Measurements from ENCODE around the gene ZFYVE28. TPM values are rescaled to one million over a fixed set of nuclear protein-coding genes. Genes with fewer than 3 reads are reported as not detected.

Gene ZFYVE28
- total RNA-seq, 2 experiments from 2014 or later = 26.2 to 28.0 TPM

DNA sequence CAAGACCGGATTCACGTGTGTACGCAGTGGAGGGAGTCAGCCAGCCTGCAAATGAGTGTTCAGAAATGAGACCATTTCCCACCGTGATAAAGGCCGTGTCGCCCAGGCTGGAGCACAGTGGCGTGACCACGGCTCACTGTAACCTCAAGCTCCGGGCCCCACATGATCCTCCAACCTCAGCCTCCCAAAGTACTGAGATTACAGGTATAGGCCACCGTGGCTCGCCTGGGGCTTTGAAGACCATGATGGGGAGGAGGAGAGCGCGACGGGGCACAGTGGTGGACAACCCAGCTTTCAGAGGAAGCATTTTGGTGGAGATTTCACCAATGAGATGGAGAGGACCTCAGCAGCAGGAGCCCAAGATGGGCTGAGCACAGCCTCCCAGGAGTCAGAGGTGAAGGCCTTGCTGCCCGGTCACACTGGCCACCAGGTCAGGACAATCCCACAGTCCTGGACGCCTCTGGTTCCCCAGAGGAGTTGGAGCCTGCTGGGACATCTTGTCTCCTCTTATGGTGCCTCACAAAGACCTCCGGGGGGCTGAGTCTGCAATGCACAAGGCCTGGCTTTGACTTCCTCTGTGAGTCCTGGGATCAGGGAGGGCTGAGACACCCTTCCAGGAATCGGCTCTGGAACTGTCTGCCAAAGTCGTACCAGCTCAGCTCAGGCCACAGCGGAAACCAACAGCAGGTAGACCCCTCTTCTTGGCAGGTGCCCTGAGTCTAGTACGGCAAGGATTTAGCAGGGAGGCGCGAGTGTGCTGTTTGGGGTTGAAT is 134.1 kb downstream of the ZFYVE28 start:
- no peaks in the 10 kb centered on the region for H3K27me3 Mint-ChIP-seq
- ATAC-seq (ENCODE audit: poor library complexity) = no peak

DNA sequence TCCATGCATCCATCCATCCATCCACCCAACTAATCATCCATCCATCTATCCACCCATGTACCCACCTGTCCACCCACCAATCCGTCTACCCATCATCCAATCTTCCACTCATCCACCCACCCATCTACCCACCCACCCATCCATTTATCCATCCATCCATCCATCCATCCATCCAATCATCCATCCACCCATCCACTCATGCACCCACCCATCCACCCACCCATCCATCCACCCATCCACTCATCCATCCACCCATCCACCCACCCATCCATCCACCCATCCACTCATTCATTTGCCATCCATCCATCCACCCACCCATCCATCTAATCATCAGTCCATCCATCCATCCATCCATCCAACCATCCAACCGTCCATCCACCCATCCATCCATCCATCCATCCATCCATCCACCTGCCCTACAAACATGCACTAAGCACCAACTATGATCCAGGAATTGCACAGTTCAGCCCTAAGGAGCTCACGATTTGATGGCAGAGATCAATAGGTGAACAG is 135.2 kb downstream of the ZFYVE28 start:
- H3K9me3 Mint-ChIP-seq = no peaks in the 10 kb centered on the region
- Histone ChIP-seq H3K36me3 (ENCODE audit: insufficient read depth, low read length) (peaks cover 4% of the 10 kb centered on the region), H3K27ac (ENCODE audit: low read depth in 1 of 2, low read length in 2 of 2) (no peak overlapping the region), H3K4me1 (ENCODE audit: insufficient read depth, low read length) (peaks cover 61% of the 10 kb centered on the region), H3K4me3 (ENCODE audit: low read length) (no peak overlapping the region), H3K9me3 (ENCODE audit: control insufficient read depth in 1 of 2, insufficient read depth in 1 of 2, low read length in 2 of 2) (no peaks in the 10 kb centered on the region), H3K27me3 (ENCODE audit: control insufficient read depth in 1 of 2, insufficient read depth in 2 of 2, low read length in 2 of 2) (no peaks in the 10 kb centered on the region)
- H3K27ac Mint-ChIP-seq = peak overlapping the region; percentile 95
- DNase-seq (no peak), ATAC-seq (ENCODE audit: poor library complexity) (no peak)
- ChIA-PET POLR2A (interaction anchor here (1.4 to 2.5 kb wide), 4 partner anchors 8 to 186 kb away, joined by 7 to 65 read pairs (median 30); partner anchors contain the start of genes MXD4 and RNF4), CTCF (interaction anchor here (0.6 to 2.0 kb wide), 2 partner anchors 129 to 1134 kb away, joined by 3 to 21 read pairs; no protein-coding TSS in a partner anchor)
- intact Hi-C loops (cut with DNase I, micrococcal nuclease) = loop anchor here (2.0 to 5.0 kb wide), 5 partner anchors 69 to 254 kb away; partner anchors contain the start of genes CFAP99 (in 1 of the 2), FAM193A (in 1 of the 2), RNF4 (in 1 of the 2) and ZFYVE28 (in 1 of the 2)
- H3K36me3 Mint-ChIP-seq (ENCODE audit: low read depth) = no peaks in the 10 kb centered on the region
- H3K4me3 Mint-ChIP-seq = no peak overlapping the region
- peaks cover 38% of the 10 kb centered on the region for H3K4me1 Mint-ChIP-seq (ENCODE audit: low read depth)
- no peaks in the 10 kb centered on the region for H3K27me3 Mint-ChIP-seq
- TF ChIP-seq, protein P1, sequence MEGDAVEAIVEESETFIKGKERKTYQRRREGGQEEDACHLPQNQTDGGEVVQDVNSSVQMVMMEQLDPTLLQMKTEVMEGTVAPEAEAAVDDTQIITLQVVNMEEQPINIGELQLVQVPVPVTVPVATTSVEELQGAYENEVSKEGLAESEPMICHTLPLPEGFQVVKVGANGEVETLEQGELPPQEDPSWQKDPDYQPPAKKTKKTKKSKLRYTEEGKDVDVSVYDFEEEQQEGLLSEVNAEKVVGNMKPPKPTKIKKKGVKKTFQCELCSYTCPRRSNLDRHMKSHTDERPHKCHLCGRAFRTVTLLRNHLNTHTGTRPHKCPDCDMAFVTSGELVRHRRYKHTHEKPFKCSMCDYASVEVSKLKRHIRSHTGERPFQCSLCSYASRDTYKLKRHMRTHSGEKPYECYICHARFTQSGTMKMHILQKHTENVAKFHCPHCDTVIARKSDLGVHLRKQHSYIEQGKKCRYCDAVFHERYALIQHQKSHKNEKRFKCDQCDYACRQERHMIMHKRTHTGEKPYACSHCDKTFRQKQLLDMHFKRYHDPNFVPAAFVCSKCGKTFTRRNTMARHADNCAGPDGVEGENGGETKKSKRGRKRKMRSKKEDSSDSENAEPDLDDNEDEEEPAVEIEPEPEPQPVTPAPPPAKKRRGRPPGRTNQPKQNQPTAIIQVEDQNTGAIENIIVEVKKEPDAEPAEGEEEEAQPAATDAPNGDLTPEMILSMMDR (IDR thresholded peaks at IDR 0.05) = no peak

More for the DNA sequence above, 134.1 kb downstream of the ZFYVE28 start:
- TF ChIP-seq, protein P1 (IDR thresholded peaks at IDR 0.05) = no peak
- peak in 1 of 14 experiments; percentile 3 for DNase-seq
- Mint-ChIP-seq H3K36me3 (ENCODE audit: low read depth) (no peaks in the 10 kb centered on the region), H3K27ac (peak overlapping the region; percentile 95), H3K4me1 (ENCODE audit: low read depth) (peaks cover 38% of the 10 kb centered on the region), H3K4me3 (no peak overlapping the region), H3K9me3 (no peaks in the 10 kb centered on the region)
- H3K27ac ChIP-seq (ENCODE audit: low read depth in 1 of 2, low read length in 2 of 2) = no peak overlapping the region
- intact Hi-C loops (cut with DNase I, micrococcal nuclease) = loop anchor here (5.0 kb wide), 4 partner anchors 68 to 253 kb away; partner anchors contain the start of genes CFAP99 (in 1 of the 2), FAM193A (in 1 of the 2) and ZFYVE28 (in 1 of the 2)
- H3K9me3 ChIP-seq (ENCODE audit: control insufficient read depth in 1 of 2, insufficient read depth in 1 of 2, low read length in 2 of 2) = no peaks in the 10 kb centered on the region
- POLR2A ChIA-PET = interaction anchor here (1.4 to 1.8 kb wide), 2 partner anchors 22 to 128 kb away, joined by 7 to 8 read pairs; partner anchors contain the start of gene MXD4
- CTCF ChIA-PET = interaction anchor here (1.4 kb wide), 1 partner anchor 129 kb away, joined by 5 read pairs; no protein-coding TSS in a partner anchor
- peaks cover 4% of the 10 kb centered on the region for H3K36me3 ChIP-seq (ENCODE audit: insufficient read depth, low read length)
- H3K4me3 ChIP-seq (ENCODE audit: low read length) = no peak overlapping the region
- peaks cover 72% of the 10 kb centered on the region for H3K4me1 ChIP-seq (ENCODE audit: insufficient read depth, low read length)
- no peaks in the 10 kb centered on the region for H3K27me3 ChIP-seq (ENCODE audit: control insufficient read depth in 1 of 2, insufficient read depth in 2 of 2, low read length in 2 of 2)

DNA sequence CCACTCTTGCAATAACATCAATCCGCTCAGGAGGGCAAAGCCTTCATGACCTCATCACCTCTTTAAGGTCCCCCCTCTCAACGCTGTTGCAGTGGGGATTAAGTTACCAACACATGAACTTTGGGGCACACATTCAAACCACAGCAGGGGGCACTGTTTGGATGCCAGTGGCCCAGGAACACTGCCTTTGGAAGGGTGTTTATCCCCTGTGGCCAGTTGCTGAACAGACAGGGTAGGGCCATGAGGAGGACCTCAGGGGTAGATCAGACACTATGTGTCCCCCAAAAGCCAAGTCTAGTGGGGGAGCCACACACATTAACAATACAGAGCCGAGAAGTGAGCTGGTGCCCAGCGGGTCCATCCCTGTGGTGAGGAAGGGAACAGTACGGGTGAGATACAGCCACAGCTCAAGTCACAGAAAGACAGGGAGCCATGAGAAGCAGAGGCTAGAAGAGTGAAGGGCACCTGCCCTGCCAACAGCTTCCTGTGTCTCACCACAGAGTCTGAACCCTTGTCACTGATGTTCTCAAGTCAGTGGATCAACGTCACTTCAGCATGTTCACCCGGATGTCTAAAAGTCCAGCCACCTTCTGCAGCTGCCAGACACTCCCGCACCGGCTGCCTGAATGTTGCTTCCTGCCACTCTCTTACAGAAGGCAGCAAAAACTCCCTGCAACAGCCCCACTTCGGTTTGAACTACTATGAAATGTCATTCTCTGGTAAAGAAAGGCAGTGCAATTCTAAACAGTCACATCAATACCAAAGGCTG is 136.7 kb downstream of the ZFYVE28 start:
- TF ChIP-seq, protein P1 (IDR thresholded peaks at IDR 0.05) = peak; percentile 25
- H3K27ac ChIP-seq (ENCODE audit: low read depth in 1 of 2, low read length in 2 of 2) = peak overlapping the region; percentile 87 to 96
- Mint-ChIP-seq H3K4me3 (peak overlapping the region; percentile 78), H3K4me1 (ENCODE audit: low read depth) (peaks cover 38% of the 10 kb centered on the region), H3K9me3 (no peaks in the 10 kb centered on the region), H3K27ac (peak overlapping the region; percentile 95), H3K27me3 (no peaks in the 10 kb centered on the region), H3K36me3 (ENCODE audit: low read depth) (no peaks in the 10 kb centered on the region)
- no peaks in the 10 kb centered on the region for H3K9me3 ChIP-seq (ENCODE audit: control insufficient read depth in 1 of 2, insufficient read depth in 1 of 2, low read length in 2 of 2)
- peaks cover 57% of the 10 kb centered on the region for H3K4me1 ChIP-seq (ENCODE audit: insufficient read depth, low read length)
- ATAC-seq (ENCODE audit: poor library complexity) = peak; percentile 87
- ChIA-PET CTCF (interaction anchor here (0.7 to 2.0 kb wide), 15 partner anchors 10 to 164 kb away, joined by 3 to 21 read pairs (median 5); partner anchors contain the start of genes CFAP99, HAUS3, MXD4 and POLN), POLR2A (interaction anchor here (0.6 to 2.5 kb wide), 19 partner anchors 9 to 188 kb away, joined by 3 to 65 read pairs (median 4); partner anchors contain the start of genes CFAP99, HAUS3, MXD4 and POLN)
- peak; percentile 74 to 97 (median 84) for DNase-seq
- intact Hi-C loops (cut with DNase I, micrococcal nuclease) = loop anchor here (1.0 to 5.0 kb wide), 12 partner anchors 10 to 256 kb away; partner anchors contain the start of genes CFAP99 (in 2 of the 2), MXD4 (in 2 of the 2), ZFYVE28 (in 2 of the 2) and FAM193A (in 1 of the 2)
- H3K27me3 ChIP-seq (ENCODE audit: control insufficient read depth in 1 of 2, insufficient read depth in 2 of 2, low read length in 2 of 2) = no peaks in the 10 kb centered on the region
- H3K36me3 ChIP-seq (ENCODE audit: insufficient read depth, low read length) = no peaks in the 10 kb centered on the region
- peak overlapping the region; percentile 13 for H3K4me3 ChIP-seq (ENCODE audit: low read length)

All from CD4-positive, alpha-beta T cell (primary cell).